GM19397 (cell line): Measurements from ENCODE around the gene MR1.

Experiments used
- ATAC-seq: cut with Tn5 transposase; IDR thresholded peaks from one replicate; pipeline ENCODE4 v1.9.1; 2021; ENCODE audit warnings: mild to moderate bottlenecking, moderate library complexity; ENCODE audit not compliant: unreplicated experiment

MR1 gene

DNA sequence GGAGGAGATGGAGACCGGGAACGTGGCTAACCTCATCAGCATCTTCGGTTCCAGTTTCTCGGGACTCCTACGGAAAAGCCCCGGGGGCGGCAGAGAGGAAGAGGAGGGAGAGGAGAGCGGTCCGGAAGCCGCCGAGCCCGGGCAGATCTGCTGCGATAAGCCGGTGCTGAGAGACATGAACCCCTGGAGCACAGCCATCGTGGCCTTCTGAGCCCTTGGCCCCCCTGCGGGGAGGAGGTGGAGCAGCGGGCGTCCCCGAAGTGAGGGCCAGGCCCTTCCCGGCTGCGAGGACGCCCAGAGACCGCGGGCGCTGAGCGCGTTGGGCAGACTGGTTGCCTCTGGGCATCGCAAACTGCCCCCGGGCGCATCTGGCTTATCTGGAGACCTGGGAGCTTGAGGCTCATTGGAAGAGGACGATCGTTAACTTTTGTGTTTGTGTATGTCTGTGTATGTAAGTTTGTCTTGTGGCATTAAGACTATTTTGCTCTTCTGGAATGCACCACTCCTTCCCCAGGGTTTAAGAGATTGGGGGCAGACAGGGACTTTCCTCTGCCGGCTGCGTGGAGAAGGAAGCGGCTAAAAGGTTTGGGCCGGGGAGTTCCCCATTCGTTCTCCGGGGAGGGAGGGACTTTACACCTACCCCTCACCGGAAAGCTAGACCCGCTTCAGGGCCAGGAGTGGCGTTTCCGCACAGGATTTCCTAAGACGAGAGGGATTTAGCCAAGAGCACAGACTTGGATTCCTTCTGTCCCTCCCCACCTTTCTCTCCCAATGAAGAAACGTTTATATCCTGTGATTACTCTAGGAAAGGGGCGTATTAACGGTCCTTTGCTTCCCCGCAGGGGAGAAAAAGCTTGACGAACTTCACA lies 56.1 kb downstream of the MR1 start:
- peak; percentile 25 for ATAC-seq

DNA sequence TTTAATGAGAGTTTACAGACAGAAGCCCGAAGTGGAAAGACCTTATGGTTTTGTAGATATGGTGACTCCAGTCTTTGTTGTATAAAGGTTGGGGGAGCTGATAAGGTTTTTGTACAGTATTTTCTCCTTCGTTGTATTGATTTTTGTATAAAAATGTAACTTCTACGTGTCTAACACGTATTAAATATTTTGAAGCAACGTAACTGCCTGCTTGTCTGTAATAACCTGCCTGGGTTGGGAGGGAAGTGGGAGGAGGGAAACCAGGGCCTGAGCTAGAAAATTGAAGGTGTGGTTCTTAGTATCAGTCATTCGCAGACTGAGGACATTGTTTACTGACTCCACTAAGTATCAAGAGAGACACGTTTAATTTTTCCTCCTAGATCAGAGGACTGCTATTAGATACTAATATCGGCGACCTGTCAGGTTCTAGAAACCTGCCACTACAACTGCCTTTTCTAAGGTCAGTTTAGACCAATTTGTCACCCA lies 56.9 kb downstream of the MR1 start:
- ATAC-seq: no peak

DNA sequence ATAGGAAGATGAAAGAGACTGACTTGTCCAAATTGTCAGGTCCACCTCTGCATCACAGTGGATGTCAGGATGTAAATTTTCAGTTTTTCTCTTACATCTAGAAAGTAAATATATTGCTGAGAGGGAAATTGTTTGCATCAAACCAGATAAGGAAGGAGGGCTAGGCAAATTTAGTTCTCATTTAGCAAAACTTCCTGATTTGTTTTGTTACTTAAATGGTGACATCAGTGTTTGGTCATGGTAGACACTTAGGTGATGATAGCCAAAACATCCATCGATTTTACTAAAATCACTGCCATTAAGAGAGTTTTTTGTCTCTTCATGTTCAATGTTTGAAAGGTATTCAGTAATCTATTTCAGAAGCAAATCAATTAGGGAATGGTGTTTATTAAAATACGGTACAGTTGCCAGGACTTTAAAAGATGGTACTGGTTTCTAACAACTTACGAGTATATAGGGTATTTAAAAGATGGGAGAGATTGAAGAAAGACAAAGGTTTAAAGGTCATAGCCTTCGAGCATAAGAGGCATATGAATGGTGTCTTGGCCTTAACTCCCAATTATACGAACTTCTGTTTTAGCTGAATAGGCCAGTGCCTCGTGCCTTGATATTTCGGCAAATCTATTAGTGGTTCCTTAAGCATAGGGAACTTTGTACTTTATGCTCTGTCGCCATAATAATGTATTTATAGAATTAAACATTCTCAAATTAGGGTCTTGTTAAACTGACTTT lies 57.7 kb downstream of the MR1 start:
- no peak for ATAC-seq

DNA sequence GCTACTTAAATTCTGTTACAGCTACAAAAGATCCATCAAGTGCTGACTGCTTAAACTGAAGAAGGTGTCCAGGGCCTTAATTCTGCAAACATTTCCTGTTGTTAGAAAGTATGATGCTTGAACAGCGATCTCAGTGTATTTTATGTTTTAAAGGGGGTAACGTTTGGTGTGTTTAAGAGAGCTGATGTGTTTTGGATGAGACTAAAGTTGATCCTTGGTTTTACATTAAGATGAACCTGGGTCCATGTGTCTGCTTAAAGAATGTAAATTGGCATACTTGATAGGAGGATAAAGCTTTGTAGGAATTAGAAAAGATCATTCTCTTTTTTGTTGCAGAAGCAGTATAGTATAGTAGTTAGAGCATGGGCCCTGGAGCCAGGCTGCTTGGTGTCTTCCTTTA lies 58.3 kb downstream of the MR1 start:
- no peak for ATAC-seq

DNA sequence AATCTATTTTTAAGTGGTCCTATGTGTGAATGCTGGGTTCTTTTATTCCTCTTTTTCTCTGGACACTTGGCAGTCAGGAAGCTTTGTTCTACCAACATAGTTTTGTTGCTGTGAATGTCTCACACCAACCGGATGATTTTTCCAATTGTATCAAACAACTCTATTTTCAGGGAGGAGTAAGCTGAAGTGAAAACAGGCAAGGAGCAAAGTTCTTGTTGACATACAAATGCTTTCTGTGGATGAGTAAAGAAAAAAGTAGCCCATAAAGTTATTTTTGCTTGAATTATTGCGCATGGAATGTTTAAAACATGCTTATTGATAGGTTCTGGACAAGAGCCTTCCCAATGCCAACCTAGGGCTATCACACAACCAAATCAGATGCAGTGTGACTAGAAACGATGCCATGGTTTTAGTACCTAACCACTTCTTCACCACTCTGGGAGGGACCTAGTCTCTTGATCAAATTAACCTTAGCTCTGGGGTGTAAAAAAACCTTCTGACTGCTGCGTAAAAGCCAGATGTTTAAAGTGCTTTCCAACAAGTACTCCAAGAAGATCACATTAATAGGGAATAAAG lies 59.2 kb downstream of the MR1 start:
- ATAC-seq: no peak

DNA sequence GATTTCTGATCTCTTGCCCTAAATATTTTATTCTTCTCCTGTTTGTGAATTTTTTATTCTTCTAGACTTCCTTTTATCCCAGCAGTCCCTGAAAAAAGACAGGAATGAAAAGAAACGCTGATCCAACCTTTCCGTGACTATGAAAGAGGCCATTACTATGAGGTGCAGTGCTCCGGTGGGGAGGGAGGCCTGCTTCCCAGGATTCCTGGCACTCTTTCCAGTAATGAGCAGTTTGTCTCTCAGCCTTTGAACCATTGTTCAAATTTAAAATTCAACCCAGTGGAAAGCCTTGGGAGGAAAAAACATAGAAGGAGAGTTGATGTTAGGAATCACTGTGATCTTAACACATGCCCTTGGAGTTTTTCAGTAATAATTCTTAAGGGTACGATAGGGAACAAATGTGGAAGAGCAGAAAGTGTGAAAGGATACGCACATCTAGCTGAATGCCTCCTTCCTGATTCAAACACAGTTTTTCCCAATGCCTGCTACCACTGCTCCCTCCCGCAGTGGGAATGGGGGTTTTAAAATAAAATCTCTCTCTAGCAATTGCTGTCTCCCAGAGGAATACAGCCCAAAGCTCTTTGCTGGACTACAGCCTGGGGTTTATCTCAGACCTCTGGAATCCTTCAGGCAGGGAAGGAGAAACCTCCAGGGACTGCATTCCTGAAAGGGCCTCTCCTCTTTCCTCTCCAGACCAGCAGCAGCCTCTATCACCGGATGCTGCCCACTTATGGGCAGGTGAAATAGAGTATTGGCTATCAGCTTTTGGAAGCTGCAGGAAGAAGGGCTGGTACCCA lies 60.8 kb downstream of the MR1 start:
- ATAC-seq: no peak

DNA sequence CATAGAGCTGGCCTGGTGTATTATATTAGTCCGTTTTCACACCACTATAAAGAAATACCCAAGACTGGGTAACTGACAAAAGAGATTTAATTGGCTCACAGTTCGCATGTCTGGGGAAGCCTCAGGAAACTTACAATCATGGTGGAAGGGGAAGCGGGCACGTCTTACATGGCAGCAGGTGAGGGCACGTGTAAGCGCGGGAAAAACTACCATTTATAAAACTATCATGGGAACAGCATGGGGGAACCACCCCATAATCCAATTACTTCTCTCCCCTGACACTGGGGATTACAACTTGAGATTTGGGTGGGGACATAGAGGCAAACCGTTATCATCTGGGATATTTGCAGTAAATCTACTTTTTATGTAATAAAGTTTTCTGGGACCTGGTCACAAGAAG lies 61.5 kb downstream of the MR1 start:
- ATAC-seq: no peak

DNA sequence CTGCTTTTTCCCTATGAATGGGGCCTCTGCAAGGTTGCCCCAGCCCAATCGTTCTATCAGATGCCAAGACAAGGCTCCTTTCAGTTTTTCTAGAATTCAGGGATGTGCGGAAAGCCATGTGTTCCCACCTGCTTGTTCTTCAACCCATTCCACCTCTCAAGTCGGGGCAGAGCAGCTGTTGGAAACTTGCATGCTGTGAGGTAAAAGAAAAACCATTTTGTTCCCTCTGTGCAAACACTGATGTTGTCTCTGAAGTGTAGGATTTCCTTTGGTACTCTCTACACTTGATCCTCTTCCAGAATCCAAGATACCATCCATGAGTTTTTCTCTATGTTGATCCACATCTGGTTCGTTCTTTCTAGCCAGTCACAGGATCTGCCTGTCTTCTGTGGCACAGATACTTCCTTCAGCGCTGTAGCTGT lies 62.0 kb downstream of the MR1 start:
- ATAC-seq: no peak

DNA sequence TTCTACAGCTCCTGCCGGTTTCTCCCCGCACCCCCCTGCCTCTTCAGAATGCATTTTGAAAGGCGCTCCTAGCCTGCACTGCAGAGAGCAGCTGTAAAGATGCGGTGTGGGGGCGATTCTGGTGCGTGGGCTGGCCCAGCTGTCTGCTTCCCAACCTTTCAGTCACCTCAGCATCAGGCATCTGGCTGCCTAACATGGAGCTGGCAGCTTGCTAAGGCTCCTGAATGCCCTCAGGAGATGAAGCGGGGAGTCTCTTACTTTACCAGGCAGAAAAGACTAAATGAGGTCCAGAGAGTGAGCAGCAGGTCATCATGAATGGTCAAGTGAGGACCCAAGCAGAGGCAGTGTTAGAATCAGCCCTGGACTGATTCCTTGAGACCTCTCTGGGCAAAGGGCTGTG lies 63.5 kb downstream of the MR1 start:
- no peak for ATAC-seq

DNA sequence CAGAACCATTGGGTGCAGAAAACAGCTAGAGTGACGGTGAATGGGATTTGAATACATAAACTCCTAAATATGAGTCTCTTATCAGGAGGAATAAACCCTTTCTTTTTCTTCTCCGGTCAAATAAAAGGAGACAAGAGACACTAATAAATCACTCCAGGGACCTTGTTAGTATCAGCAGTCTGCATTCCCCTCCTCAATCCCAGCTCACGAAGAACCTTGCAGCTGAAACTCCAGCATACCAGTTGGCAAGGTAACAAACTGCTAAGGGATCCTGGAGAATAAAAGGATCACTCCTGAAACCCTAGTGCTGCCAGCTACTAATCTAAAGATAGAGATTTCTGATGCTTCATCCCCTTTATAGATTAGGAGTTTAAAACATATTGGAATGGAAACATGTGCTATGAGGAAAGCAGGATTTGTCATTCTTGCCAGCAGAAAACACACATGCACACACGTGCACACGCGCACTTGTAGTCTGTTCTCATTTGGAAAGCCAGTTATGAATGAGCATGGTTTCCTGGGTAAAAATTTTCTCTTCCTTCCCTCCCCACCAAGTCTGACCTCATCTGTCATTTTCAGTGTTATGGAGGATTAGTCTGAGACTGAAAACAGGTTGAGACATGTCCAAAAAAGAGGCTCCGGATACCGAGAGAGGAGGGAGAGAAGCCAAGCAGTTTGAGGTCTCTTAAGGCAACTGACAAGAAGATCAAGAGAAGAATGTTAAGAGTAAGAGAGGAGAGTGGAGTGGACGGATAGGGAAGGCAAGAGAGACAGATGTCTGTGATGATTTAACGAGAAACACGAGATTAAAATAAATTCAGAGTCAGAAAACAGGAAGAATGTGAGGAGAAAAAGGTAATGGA lies 65.6 kb downstream of the MR1 start:
- peak; percentile 57 for ATAC-seq

DNA sequence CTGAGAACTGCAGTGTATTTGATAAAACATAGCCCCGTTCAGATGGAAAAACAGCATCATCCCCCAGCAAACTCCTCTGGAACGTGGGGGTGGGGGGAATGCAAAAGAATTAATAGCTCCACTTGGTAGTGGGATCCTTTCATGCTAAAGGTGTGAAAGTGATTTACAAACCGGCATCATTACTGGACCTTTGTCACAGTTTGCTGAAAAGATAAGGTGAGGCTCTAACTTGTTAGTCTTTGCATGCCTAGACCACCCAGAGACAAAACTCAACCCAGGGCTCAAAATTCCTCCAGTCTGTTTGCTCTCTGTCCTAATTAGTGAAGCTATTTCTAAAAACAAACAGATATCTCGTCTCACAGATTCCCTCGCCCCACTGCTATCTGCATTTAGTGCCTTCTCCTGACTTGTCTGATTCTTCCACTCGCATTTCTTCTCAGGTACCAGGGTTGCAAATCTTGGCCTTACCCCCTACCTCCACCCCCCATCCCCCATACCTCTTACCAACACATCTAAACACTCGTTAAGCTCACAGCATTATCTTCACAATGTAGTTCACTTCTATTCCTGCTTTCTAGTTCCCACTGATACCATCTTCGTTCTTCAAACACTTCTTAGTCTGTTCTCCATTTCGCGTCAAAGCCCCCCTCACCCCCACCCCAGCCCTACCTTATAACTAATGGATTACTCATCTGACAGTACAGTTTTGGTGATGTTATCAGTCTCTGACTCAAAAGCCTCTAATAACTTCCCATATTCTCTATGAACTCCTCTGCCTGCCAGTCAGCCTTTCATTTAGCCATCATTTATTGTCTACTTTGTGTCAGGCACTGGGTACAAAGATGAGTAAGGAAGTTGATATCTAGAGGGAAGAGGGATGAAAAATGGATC lies 66.5 kb downstream of the MR1 start:
- ATAC-seq: no peak

DNA sequence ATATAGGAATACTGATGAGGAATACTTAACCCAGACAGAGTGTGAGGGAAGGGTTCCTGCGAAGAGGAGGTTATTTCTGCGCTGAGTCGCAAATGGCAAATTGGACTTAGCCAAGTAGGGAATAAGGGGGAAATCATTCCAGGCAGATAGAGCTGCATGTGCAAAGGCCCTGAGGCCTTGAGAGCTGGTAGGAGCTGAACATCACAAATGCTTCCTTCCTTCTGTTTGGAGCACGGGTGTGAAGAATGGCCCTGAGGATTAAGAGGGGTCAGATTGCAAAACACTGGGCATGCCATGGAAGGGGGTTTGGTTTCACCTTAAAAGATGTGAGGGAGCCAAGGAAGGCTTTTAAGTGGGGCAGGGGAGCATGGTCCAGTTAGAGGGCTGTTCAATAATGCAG lies 67.2 kb downstream of the MR1 start:
- ATAC-seq: no peak

DNA sequence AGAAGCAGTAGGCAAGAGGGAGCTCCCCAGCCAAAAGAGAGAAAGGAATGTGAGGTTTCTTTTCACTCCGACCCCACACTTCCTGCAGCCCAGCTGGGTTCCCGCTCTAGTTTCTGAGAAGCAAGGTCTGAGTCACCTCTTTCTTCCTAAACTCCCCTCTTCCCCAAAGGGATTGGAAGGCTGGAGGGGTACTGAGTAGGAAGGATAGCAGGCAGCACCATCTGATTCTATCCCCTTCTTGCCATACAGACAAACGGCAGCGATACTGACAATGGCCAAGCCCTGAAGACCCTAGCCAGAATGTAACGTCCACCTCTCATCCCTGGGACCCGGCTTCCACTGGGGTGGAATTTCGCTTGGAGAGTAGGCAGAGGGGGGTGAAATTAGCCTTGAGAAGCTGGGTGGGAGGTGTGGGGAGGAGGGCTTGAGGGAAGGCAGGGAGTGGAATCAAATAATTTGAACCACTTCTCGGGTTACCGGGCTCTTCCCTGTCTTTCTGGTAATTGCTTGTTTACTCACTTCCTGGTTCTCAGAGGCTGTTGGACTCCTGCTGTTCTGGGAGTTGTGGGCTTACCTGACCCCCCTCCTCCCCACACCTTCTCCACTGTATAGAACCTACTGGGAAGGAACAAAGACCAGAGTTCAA lies 67.9 kb downstream of the MR1 start:
- no peak for ATAC-seq

DNA sequence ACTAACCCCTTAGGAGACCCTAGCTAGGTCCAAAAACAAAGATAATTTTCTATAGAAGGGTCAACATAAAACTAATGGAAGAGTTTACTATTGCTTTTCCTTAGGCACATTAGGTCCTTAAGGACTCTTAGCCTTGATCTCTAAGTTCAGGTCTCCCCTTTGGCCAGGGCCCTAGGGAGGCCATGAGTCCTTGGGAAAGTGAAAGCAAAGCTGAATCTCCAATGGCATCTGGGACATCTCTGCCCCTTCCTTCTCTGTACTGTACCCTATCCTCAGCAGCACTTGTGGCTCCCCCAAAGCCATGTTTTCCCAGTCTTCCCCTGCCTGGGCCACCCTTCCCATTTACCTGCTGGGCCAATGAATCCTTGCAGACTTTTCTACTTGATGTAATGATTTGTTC lies 69.1 kb downstream of the MR1 start:
- ATAC-seq: no peak

DNA sequence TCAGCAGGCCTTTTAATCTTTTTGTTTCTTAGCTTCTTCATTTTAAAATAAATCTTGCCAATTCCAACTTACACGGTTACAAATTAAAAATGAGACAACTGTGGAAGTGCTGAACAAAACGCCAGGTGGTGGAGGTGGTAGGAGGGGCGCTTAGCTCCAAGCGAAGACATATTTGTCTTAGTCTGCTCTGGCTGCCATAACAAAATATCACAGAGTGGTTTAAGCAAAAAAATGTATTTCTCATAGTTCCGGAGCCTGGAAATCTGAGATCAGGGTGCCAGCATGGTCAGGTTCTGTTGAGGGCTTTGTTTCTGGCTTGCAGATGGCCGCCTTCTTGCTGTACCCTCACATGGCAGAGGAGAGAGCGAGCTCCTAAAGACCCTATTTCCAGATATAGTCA lies 69.6 kb downstream of the MR1 start:
- no peak for ATAC-seq

DNA sequence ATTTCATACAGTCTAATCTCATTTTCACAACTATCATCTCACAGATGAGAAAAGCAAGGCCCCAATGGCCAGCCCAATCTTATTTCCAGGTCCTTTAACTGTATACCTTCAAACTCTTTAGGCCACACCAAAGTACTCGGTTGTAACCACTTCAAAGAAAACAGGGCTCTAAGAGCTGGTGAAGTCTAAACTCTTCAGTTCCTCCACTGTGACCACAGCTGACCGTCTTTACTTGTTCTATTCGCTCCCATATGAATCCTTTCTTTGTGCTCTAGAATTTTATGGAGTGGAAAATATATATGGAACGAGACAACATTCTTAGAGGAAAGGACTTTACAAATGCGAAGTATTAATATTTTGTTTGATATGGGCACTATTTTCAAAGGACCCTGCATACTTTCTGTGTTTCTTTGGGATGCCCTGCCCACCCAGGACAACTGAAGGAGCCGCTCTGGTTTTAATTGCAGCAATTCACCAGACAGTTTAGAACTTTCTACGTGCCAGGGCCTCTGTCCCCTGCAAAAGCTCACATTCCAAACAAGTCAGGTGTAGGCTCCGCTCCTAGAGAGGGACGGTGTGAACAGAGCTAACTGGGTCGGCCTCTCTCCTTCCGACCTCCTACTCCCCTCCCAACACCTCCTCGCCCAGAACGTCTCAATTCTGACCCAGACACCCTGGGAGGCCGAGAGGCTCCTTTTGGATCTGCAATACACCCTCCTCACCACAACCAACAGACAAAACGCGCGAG lies 70.4 kb downstream of the MR1 start:
- no peak for ATAC-seq

DNA sequence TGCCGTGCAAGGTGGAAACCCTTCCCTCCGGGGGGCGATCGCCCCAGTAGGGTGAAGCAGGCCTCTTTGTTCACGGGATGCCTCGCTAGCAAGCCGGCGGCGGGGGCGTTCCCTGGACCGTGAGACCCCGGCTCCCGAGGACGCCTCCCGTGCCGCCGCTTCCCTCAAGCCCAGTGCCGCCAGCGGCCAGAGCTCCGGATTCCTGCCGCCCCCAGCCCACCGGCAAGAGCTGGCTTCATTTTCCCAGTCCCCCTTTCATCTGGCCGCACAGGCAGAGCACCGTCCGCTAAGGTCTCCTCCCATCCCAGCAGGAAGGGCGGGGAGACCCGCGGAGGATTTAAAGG lies 71.0 kb downstream of the MR1 start:
- peak; percentile 26 for ATAC-seq
